ENCODE results near the gene CAPS. TPM values are rescaled to one million over a fixed set of nuclear protein-coding genes. Genes with fewer than 3 reads are reported as not detected.
A peak's percentile ranks its signal among the peaks of the same experiment; 100 is the strongest.

The CAPS gene
- total RNA-seq, 4 donors from 2014 or later, result 67.5 to 95.0 (median 77.4) TPM

GRCh38 chr19:5892772-5893275 lies 21.2 kb upstream of the CAPS start:
- TF ChIP-seq POLR2A (IDR thresholded peaks at IDR 0.05) (no peak), EP300 (IDR thresholded peaks at IDR 0.05) (no peak)
- TF ChIP-seq, protein P1, sequence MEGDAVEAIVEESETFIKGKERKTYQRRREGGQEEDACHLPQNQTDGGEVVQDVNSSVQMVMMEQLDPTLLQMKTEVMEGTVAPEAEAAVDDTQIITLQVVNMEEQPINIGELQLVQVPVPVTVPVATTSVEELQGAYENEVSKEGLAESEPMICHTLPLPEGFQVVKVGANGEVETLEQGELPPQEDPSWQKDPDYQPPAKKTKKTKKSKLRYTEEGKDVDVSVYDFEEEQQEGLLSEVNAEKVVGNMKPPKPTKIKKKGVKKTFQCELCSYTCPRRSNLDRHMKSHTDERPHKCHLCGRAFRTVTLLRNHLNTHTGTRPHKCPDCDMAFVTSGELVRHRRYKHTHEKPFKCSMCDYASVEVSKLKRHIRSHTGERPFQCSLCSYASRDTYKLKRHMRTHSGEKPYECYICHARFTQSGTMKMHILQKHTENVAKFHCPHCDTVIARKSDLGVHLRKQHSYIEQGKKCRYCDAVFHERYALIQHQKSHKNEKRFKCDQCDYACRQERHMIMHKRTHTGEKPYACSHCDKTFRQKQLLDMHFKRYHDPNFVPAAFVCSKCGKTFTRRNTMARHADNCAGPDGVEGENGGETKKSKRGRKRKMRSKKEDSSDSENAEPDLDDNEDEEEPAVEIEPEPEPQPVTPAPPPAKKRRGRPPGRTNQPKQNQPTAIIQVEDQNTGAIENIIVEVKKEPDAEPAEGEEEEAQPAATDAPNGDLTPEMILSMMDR (IDR thresholded peaks at IDR 0.05), result peak in 2 of 5 experiments; percentile 0 to 4
- peaks cover 0 to 42% (median 2%) of the 10 kb centered on the region in 3 donors for H3K36me3 ChIP-seq
- WGBS, 2 donors, result 61 to 65% methylated on average over 12 to 15 of the region's 15 CpGs

GRCh38 chr19:5893296-5893903 lies 20.7 kb upstream of the CAPS start:
- peaks cover 0 to 12% (median 2%) of the 10 kb centered on the region in 4 donors for H3K4me1 ChIP-seq
- WGBS, 2 donors, result 65 to 80% methylated on average over 13 of the region's 13 CpGs

More at GRCh38 chr19:5892772-5893275, 21.2 kb upstream of the CAPS start:
- Histone ChIP-seq H3K4me3 (no peak overlapping the region), H3K9me3 (no peaks in the 10 kb centered on the region), H3K4me1 (peaks cover 0 to 12% (median 2%) of the 10 kb centered on the region in 4 donors), H3K27me3 (peaks cover 0 to 34% of the 10 kb centered on the region in 2 donors), H3K27ac (no peak overlapping the region)
- no peak for DNase-seq (ENCODE audit: low spot score in 2 of 2)

GRCh38 chr19:5893907-5894703 lies 19.9 kb upstream of the CAPS start:
- no peak overlapping the region for H3K27ac ChIP-seq
- DNase-seq (ENCODE audit: low spot score in 2 of 2), result no peak

More at GRCh38 chr19:5893296-5893903, 20.7 kb upstream of the CAPS start:
- DNase-seq (ENCODE audit: low spot score in 2 of 2), result no peak
- TF ChIP-seq POLR2A (IDR thresholded peaks at IDR 0.05), result no peak
- no peak for TF ChIP-seq EP300 (IDR thresholded peaks at IDR 0.05)
- TF ChIP-seq, protein P1 (IDR thresholded peaks at IDR 0.05), result no peak
- peaks cover 0 to 34% of the 10 kb centered on the region in 2 donors for H3K27me3 ChIP-seq
- no peak overlapping the region for H3K27ac ChIP-seq
- H3K4me3 ChIP-seq, result no peak overlapping the region
- peaks cover 0 to 43% (median 2%) of the 10 kb centered on the region in 3 donors for H3K36me3 ChIP-seq
- no peaks in the 10 kb centered on the region for H3K9me3 ChIP-seq

GRCh38 chr19:5894704-5895349 lies 19.2 kb upstream of the CAPS start:
- DNase-seq (ENCODE audit: low spot score in 2 of 2), result no peak
- WGBS, 2 donors, result 79 to 86% methylated on average over 18 to 21 of the region's 28 CpGs
- Histone ChIP-seq H3K27me3 (peaks cover 0 to 26% of the 10 kb centered on the region in 2 donors), H3K36me3 (peaks cover 0 to 47% (median 2%) of the 10 kb centered on the region in 3 donors), H3K4me1 (peaks cover 0 to 12% (median 2%) of the 10 kb centered on the region in 4 donors), H3K9me3 (no peaks in the 10 kb centered on the region), H3K27ac (no peak overlapping the region), H3K4me3 (no peak overlapping the region)
- TF ChIP-seq POLR2A (IDR thresholded peaks at IDR 0.05) (no peak), EP300 (IDR thresholded peaks at IDR 0.05) (no peak)
- TF ChIP-seq, protein P1 (IDR thresholded peaks at IDR 0.05), result no peak

More at GRCh38 chr19:5893907-5894703, 19.9 kb upstream of the CAPS start:
- H3K4me3 ChIP-seq, result no peak overlapping the region
- H3K9me3 ChIP-seq, result no peaks in the 10 kb centered on the region
- TF ChIP-seq, protein P1 (IDR thresholded peaks at IDR 0.05), result no peak
- TF ChIP-seq POLR2A (IDR thresholded peaks at IDR 0.05), result no peak
- peaks cover 0 to 12% (median 2%) of the 10 kb centered on the region in 4 donors for H3K4me1 ChIP-seq
- H3K36me3 ChIP-seq, result peaks cover 0 to 43% (median 2%) of the 10 kb centered on the region in 3 donors
- H3K27me3 ChIP-seq, result peaks cover 0 to 33% of the 10 kb centered on the region in 2 donors
- WGBS, 2 donors, result 74 to 77% methylated on average over 24 to 26 of the region's 28 CpGs

All from tibial nerve (tissue), 4 donors.